KMS-11 (cell line): ENCODE data around the gene INKA2.
"Not testable (repeated sequence)": the region's sequence is repeated elsewhere in the genome, so short reads cannot be mapped to it uniquely, and the experiment has no call there.

ENCODE experiments used
- H2AFZ ChIP-seq: fragments of 200-600 bp; sonication (generic); 2 replicates; pipeline ENCODE4 v1.6.1; 2016; ENCODE audit warnings: antibody characterized with exemption, mixed run types, low read depth
- H3K27ac ChIP-seq: fragments of 200-600 bp; sonication (generic); 2 replicates; pipeline ENCODE4 v1.6.1; 2016; ENCODE audit warnings: mild to moderate bottlenecking, mixed run types
- H3K27me3 ChIP-seq: fragments of 200-600 bp; sonication (generic); 2 replicates; pipeline ENCODE4 v1.6.1; 2017; ENCODE audit warnings: mild to moderate bottlenecking, low read depth, mixed run types, moderate library complexity; ENCODE audit not compliant: insufficient read depth
- H3K36me3 ChIP-seq: fragments of 200-600 bp; sonication (generic); 2 replicates; pipeline ENCODE4 v1.6.1; 2017; ENCODE audit warnings: mild to moderate bottlenecking, mixed run types; ENCODE audit not compliant: insufficient read depth
- H3K4me1 ChIP-seq: fragments of 200-600 bp; sonication (generic); 2 replicates; pipeline ENCODE4 v1.6.1; 2016; ENCODE audit warnings: mild to moderate bottlenecking, low read depth, mixed run types; ENCODE audit not compliant: poor library complexity, severe bottlenecking
- H3K4me2 ChIP-seq: fragments of 200-600 bp; sonication (generic); 2 replicates; pipeline ENCODE4 v1.7.0; 2016; ENCODE audit warnings: mild to moderate bottlenecking, mixed run types
- H3K4me3 ChIP-seq: fragments of 200-600 bp; sonication (generic); IDR thresholded peaks from 2 replicates; pipeline ENCODE4 v1.6.1; 2017; ENCODE audit warnings: low read depth, low read length, mixed read lengths; ENCODE audit not compliant: insufficient read depth
- H3K79me2 ChIP-seq: fragments of 200-600 bp; sonication (generic); 2 replicates; pipeline ENCODE4 v1.6.1; 2016; ENCODE audit warnings: low read depth, mixed run types; ENCODE audit not compliant: insufficient read depth
- H3K9ac ChIP-seq: fragments of 200-600 bp; sonication (generic); 2 replicates; pipeline ENCODE4 v1.6.1; 2016; ENCODE audit warnings: mild to moderate bottlenecking, mixed run types
- H4K20me1 ChIP-seq: fragments of 200-600 bp; sonication (generic); 2 replicates; pipeline ENCODE4 v1.6.1; 2016; ENCODE audit warnings: mild to moderate bottlenecking, mixed run types; ENCODE audit not compliant: insufficient read depth
- CTCF ChIP-seq: fragments of 200-600 bp; sonication (generic); conservative IDR thresholded peaks from 2 replicates; pipeline ENCODE4 v1.6.1; 2017; ENCODE audit warnings: low read depth, mild to moderate bottlenecking, antibody characterized with exemption, low read length, moderate library complexity, mixed read lengths

The INKA2 gene

DNA sequence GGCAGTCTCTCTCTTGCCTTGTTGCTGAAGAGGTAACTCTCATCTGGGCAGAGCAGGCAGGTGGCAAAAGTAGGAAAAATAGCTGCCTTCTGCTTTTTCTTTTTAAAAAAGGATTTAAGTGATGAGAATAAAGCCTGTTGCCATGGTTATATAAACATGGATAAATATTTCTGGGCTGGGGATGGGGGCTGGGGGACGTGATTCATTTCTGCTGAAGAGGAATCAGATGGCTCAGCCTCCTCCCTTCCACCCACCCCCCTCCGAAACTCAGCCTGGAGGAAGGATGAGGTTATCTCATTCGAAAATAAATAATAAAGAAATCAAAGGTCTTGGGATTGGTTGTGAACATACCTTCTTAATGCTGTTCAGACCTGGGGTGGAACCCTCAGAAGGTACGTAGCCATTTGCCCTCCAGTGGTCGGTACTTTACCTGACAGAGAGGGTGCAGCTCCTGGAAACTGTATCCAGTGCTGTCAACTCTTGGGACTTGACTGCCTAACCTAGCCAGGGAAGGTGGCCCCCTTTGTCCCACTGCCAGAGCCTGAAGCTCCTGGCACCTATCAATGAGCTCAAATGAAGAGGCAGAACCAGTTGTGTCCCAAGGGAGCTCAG lies 3.8 kb upstream of the INKA2 start:
- H3K4me2 ChIP-seq = no peak overlapping the region
- no peaks in the 10 kb centered on the region for H3K36me3 ChIP-seq
- no peak overlapping the region for H3K9ac ChIP-seq
- peaks cover 5% of the 10 kb centered on the region for H3K4me1 ChIP-seq
- no peaks in the 10 kb centered on the region for H3K79me2 ChIP-seq
- no peak for TF ChIP-seq CTCF
- no peak overlapping the region for H3K4me3 ChIP-seq
- no peak overlapping the region for H3K27ac ChIP-seq
- no peaks in the 10 kb centered on the region for H3K27me3 ChIP-seq
- no peaks in the 10 kb centered on the region for H4K20me1 ChIP-seq
- no peak overlapping the region for H2AFZ ChIP-seq

- H4K20me1 ChIP-seq, H3K36me3 ChIP-seq, H3K4me3 ChIP-seq, H3K79me2 ChIP-seq, H3K27me3 ChIP-seq, H2AFZ ChIP-seq, H3K9ac ChIP-seq, H3K27ac ChIP-seq, H3K4me2 ChIP-seq: not testable (repeated sequence)
- H3K4me1 ChIP-seq = peaks cover 12% of the 10 kb centered on the region
Measured at GRCh38 chr1:111742292-111742691, 3.1 kb upstream of the INKA2 start.

- H2AFZ ChIP-seq = peak overlapping the region; percentile 79
Measured at GRCh38 chr1:111739925-111740765, 950 bp upstream of the INKA2 start.

DNA sequence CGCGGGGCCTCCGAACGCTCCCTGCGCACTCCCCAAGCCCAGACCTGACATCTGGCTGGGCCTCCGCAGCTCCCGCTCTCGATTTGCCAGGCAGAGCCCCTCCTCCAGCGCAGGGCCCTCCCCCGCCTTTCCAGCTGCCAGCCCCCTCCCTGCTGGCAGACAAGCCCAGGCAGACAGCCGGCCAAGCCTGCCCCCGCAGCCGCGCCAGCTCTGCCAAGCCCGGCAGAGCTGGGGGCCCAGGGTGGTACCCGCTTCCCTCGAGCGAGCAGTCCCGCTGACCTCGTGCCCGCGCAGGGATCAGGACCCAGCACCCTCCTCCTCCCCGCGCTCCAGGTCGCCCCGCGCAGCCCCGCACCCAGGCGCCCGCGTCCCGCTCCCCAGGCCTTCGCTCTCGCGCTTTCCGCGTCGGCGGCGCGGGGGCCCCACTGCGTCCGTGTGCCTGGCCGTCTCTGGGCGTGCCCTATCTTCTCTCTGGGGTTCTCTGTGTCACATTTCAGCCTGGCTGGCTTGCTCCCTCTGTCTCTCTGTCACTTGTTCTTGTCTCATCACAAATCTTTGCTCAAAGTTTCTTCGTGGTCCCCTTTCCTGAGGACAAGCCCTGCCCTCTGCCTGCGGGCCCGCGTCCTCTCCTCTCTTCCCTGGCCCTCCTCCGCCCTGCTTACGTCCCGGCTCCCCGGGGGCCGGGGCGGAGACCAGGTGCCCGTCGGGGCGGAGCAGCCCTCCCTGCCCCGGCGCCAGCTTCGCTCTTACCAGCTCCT lies 580 bp downstream of the INKA2 start:
- H3K4me2 ChIP-seq = peak overlapping the region; percentile 44
- H3K27me3 ChIP-seq = no peaks in the 10 kb centered on the region
- H3K4me3 ChIP-seq = peak overlapping the region; percentile 5
- H2AFZ ChIP-seq = peak overlapping the region; percentile 79
- H4K20me1 ChIP-seq = no peaks in the 10 kb centered on the region
- H3K9ac ChIP-seq = peak overlapping the region; percentile 52; the same call in 1 of the 2 replicates
- H3K27ac ChIP-seq = peak overlapping the region; percentile 30; the same call in 1 of the 2 replicates
- no peak for TF ChIP-seq CTCF
- peaks cover 9% of the 10 kb centered on the region for H3K4me1 ChIP-seq
- no peaks in the 10 kb centered on the region for H3K36me3 ChIP-seq
- H3K79me2 ChIP-seq = no peaks in the 10 kb centered on the region

More at GRCh38 chr1:111739925-111740765, 950 bp upstream of the INKA2 start:
- H3K79me2 ChIP-seq = no peaks in the 10 kb centered on the region
- H4K20me1 ChIP-seq = no peaks in the 10 kb centered on the region
- H3K4me1 ChIP-seq = peaks cover 9% of the 10 kb centered on the region
- no peaks in the 10 kb centered on the region for H3K36me3 ChIP-seq
- no peaks in the 10 kb centered on the region for H3K27me3 ChIP-seq
- TF ChIP-seq CTCF = no peak
- peak overlapping the region; percentile 5 for H3K4me3 ChIP-seq
- H3K27ac ChIP-seq = no peak overlapping the region
- H3K9ac ChIP-seq = no peak overlapping the region; the same call in 1 of the 2 replicates
- H3K4me2 ChIP-seq = peak overlapping the region; percentile 44
